ENCODE results near the gene OGDHL.
"Not testable (repeated sequence)": the region's sequence is repeated elsewhere in the genome, so short reads cannot be mapped to it uniquely, and the experiment has no call there.

Gene OGDHL

GRCh38 chr10:49754951-49755350 is 7.2 kb downstream of the OGDHL start:
- WGBS: 78% methylated on average over 6 of the region's 7 CpGs
- H2BK15ac ChIP-seq (ENCODE audit: low read depth, poor library complexity, severe bottlenecking); H3K23ac ChIP-seq (ENCODE audit: low read length in 2 of 2); H4K8ac ChIP-seq (ENCODE audit: low read length); H2BK120ac ChIP-seq (ENCODE audit: low read depth, low read length); H2AFZ ChIP-seq (ENCODE audit: low read depth, low read length); H3K4me3 ChIP-seq (ENCODE audit: insufficient read depth in 1 of 2, low read depth in 1 of 2, low read length in 2 of 2); H2AK5ac ChIP-seq (ENCODE audit: low read length, severe bottlenecking); H3K27ac ChIP-seq (ENCODE audit: low read length, poor library complexity, severe bottlenecking); H3K14ac ChIP-seq (ENCODE audit: low read length in 2 of 2); H3K18ac ChIP-seq (ENCODE audit: low read depth in 1 of 2, low read length in 2 of 2); H3K4me1 ChIP-seq (ENCODE audit: control insufficient read depth, insufficient read depth, low read depth, low read length); H3K4ac ChIP-seq (ENCODE audit: low read depth in 1 of 2, low read length in 2 of 2); H3K9ac ChIP-seq (ENCODE audit: low read length); DNase-seq; H2BK12ac ChIP-seq (ENCODE audit: low read length in 2 of 2); H3K9me3 ChIP-seq (ENCODE audit: control insufficient read depth, low read length); H3K4me2 ChIP-seq (ENCODE audit: low read length, poor library complexity, severe bottlenecking); H2BK5ac ChIP-seq (ENCODE audit: low read depth, low read length, poor library complexity, severe bottlenecking); H4K91ac ChIP-seq (ENCODE audit: low read length); H3K79me1 ChIP-seq (replicated peaks; ENCODE audit: low read length, poor library complexity, severe bottlenecking): not testable (repeated sequence)
- Histone ChIP-seq H3K27me3 (ENCODE audit: control insufficient read depth in 1 of 2, insufficient read depth in 1 of 2, low read length in 2 of 2) (peaks cover 17 to 74% of the 10 kb centered on the region in 2 experiments), H3K36me3 (ENCODE audit: control insufficient read depth in 1 of 2, insufficient read depth in 2 of 2, low read depth in 1 of 2, low read length in 2 of 2) (peaks cover 0 to 15% of the 10 kb centered on the region in 2 experiments)

- Histone ChIP-seq H4K91ac (ENCODE audit: low read length) (no peak overlapping the region), H3K79me1 (replicated peaks; ENCODE audit: low read length, poor library complexity, severe bottlenecking) (no peaks in the 10 kb centered on the region), H3K4me1 (ENCODE audit: control insufficient read depth, insufficient read depth, low read depth, low read length) (peaks cover 6% of the 10 kb centered on the region), H3K9me3 (ENCODE audit: control insufficient read depth, low read length) (no peaks in the 10 kb centered on the region), H2AFZ (ENCODE audit: low read depth, low read length) (no peak overlapping the region), H4K8ac (ENCODE audit: low read length) (no peak overlapping the region), H3K14ac (ENCODE audit: low read length in 2 of 2) (no peak overlapping the region), H2BK12ac (ENCODE audit: low read length in 2 of 2) (no peak overlapping the region), H3K27me3 (ENCODE audit: control insufficient read depth in 1 of 2, insufficient read depth in 1 of 2, low read length in 2 of 2) (peaks cover 17 to 68% of the 10 kb centered on the region in 2 experiments), H2AK5ac (ENCODE audit: low read length, severe bottlenecking) (no peak overlapping the region), H3K27ac (ENCODE audit: low read length, poor library complexity, severe bottlenecking) (no peak overlapping the region), H3K4me2 (ENCODE audit: low read length, poor library complexity, severe bottlenecking) (no peak overlapping the region), H2BK120ac (ENCODE audit: low read depth, low read length) (no peak overlapping the region), H3K18ac (ENCODE audit: low read depth in 1 of 2, low read length in 2 of 2) (no peak overlapping the region), H2BK15ac (ENCODE audit: low read depth, poor library complexity, severe bottlenecking) (no peak overlapping the region), H3K36me3 (ENCODE audit: control insufficient read depth in 1 of 2, insufficient read depth in 2 of 2, low read depth in 1 of 2, low read length in 2 of 2) (peaks cover 0 to 20% of the 10 kb centered on the region in 2 experiments), H3K23ac (ENCODE audit: low read length in 2 of 2) (no peak overlapping the region), H3K4me3 (ENCODE audit: insufficient read depth in 1 of 2, low read depth in 1 of 2, low read length in 2 of 2) (no peak overlapping the region), H3K4ac (ENCODE audit: low read depth in 1 of 2, low read length in 2 of 2) (no peak overlapping the region), H3K9ac (ENCODE audit: low read length) (no peak overlapping the region), H2BK5ac (ENCODE audit: low read depth, low read length, poor library complexity, severe bottlenecking) (no peak overlapping the region)
- no peak for DNase-seq
- WGBS: 93% methylated on average over 7 of the region's 7 CpGs
Measured at GRCh38 chr10:49752584-49752983, 9.5 kb downstream of the OGDHL start.

- Histone ChIP-seq H3K4me3 (ENCODE audit: insufficient read depth in 1 of 2, low read depth in 1 of 2, low read length in 2 of 2) (no peak overlapping the region), H2AK5ac (ENCODE audit: low read length, severe bottlenecking) (no peak overlapping the region)
- WGBS: 90% methylated on average over 19 of the region's 20 CpGs
Measured at GRCh38 chr10:49751636-49752510, 10.2 kb downstream of the OGDHL start.

GRCh38 chr10:49751216-49751615 is 10.9 kb downstream of the OGDHL start:
- no peak overlapping the region for H4K8ac ChIP-seq (ENCODE audit: low read length)
- WGBS: 85% methylated on average over 5 of the region's 5 CpGs
- no peak overlapping the region for H3K4me3 ChIP-seq (ENCODE audit: insufficient read depth in 1 of 2, low read depth in 1 of 2, low read length in 2 of 2)
- no peaks in the 10 kb centered on the region for H3K9me3 ChIP-seq (ENCODE audit: control insufficient read depth, low read length)
- H2BK15ac ChIP-seq (ENCODE audit: low read depth, poor library complexity, severe bottlenecking): no peak overlapping the region
- no peak overlapping the region for H2AFZ ChIP-seq (ENCODE audit: low read depth, low read length)
- H3K79me1 ChIP-seq (replicated peaks; ENCODE audit: low read length, poor library complexity, severe bottlenecking): no peaks in the 10 kb centered on the region
- H2BK5ac ChIP-seq (ENCODE audit: low read depth, low read length, poor library complexity, severe bottlenecking): no peak overlapping the region
- peaks cover 11 to 67% of the 10 kb centered on the region in 2 experiments for H3K27me3 ChIP-seq (ENCODE audit: control insufficient read depth in 1 of 2, insufficient read depth in 1 of 2, low read length in 2 of 2)
- H3K18ac ChIP-seq (ENCODE audit: low read depth in 1 of 2, low read length in 2 of 2): no peak overlapping the region
- H2BK12ac ChIP-seq (ENCODE audit: low read length in 2 of 2): no peak overlapping the region
- no peak for DNase-seq
- H2BK120ac ChIP-seq (ENCODE audit: low read depth, low read length): no peak overlapping the region
- no peak overlapping the region for H3K9ac ChIP-seq (ENCODE audit: low read length)
- no peak overlapping the region for H2AK5ac ChIP-seq (ENCODE audit: low read length, severe bottlenecking)
- H3K4me2 ChIP-seq (ENCODE audit: low read length, poor library complexity, severe bottlenecking): no peak overlapping the region
- peaks cover 0 to 25% of the 10 kb centered on the region in 2 experiments for H3K36me3 ChIP-seq (ENCODE audit: control insufficient read depth in 1 of 2, insufficient read depth in 2 of 2, low read depth in 1 of 2, low read length in 2 of 2)
- no peak overlapping the region for H4K91ac ChIP-seq (ENCODE audit: low read length)
- H3K14ac ChIP-seq (ENCODE audit: low read length in 2 of 2): no peak overlapping the region
- no peak overlapping the region for H3K23ac ChIP-seq (ENCODE audit: low read length in 2 of 2)
- H3K4me1 ChIP-seq (ENCODE audit: control insufficient read depth, insufficient read depth, low read depth, low read length): peaks cover 6% of the 10 kb centered on the region
- H3K27ac ChIP-seq (ENCODE audit: low read length, poor library complexity, severe bottlenecking): no peak overlapping the region
- H3K4ac ChIP-seq (ENCODE audit: low read depth in 1 of 2, low read length in 2 of 2): no peak overlapping the region

More at GRCh38 chr10:49751636-49752510, 10.2 kb downstream of the OGDHL start:
- Histone ChIP-seq H3K9me3 (ENCODE audit: control insufficient read depth, low read length) (no peaks in the 10 kb centered on the region), H2BK120ac (ENCODE audit: low read depth, low read length) (no peak overlapping the region), H3K14ac (ENCODE audit: low read length in 2 of 2) (no peak overlapping the region), H2BK15ac (ENCODE audit: low read depth, poor library complexity, severe bottlenecking) (no peak overlapping the region), H4K91ac (ENCODE audit: low read length) (no peak overlapping the region), H3K27me3 (ENCODE audit: control insufficient read depth in 1 of 2, insufficient read depth in 1 of 2, low read length in 2 of 2) (peaks cover 17 to 67% of the 10 kb centered on the region in 2 experiments), H3K9ac (ENCODE audit: low read length) (no peak overlapping the region), H3K27ac (ENCODE audit: low read length, poor library complexity, severe bottlenecking) (no peak overlapping the region), H3K4me2 (ENCODE audit: low read length, poor library complexity, severe bottlenecking) (no peak overlapping the region), H2AFZ (ENCODE audit: low read depth, low read length) (no peak overlapping the region), H3K23ac (ENCODE audit: low read length in 2 of 2) (no peak overlapping the region), H2BK12ac (ENCODE audit: low read length in 2 of 2) (no peak overlapping the region), H3K36me3 (ENCODE audit: control insufficient read depth in 1 of 2, insufficient read depth in 2 of 2, low read depth in 1 of 2, low read length in 2 of 2) (peaks cover 0 to 23% of the 10 kb centered on the region in 2 experiments), H2BK5ac (ENCODE audit: low read depth, low read length, poor library complexity, severe bottlenecking) (no peak overlapping the region), H4K8ac (ENCODE audit: low read length) (no peak overlapping the region), H3K79me1 (replicated peaks; ENCODE audit: low read length, poor library complexity, severe bottlenecking) (no peaks in the 10 kb centered on the region), H3K18ac (ENCODE audit: low read depth in 1 of 2, low read length in 2 of 2) (no peak overlapping the region), H3K4me1 (ENCODE audit: control insufficient read depth, insufficient read depth, low read depth, low read length) (peaks cover 6% of the 10 kb centered on the region), H3K4ac (ENCODE audit: low read depth in 1 of 2, low read length in 2 of 2) (no peak overlapping the region)
- no peak for DNase-seq

Measured in mesenchymal stem cell (in vitro differentiated cells and primary cell).